ENCODE data around the gene IFIT1. TPM values are rescaled to one million over a fixed set of nuclear protein-coding genes. Genes with fewer than 3 reads are reported as not detected.

Gene IFIT1
- 2.6 and 3.4 TPM in 2 replicates for total RNA-seq

GRCh38 chr10:89391907-89392756, at the start of gene IFIT1:
Gene IFIT1 (plus strand): TSS chr10:89392623. CDS start chr10:89392713, 90 bp downstream.

GRCh38 chr10:89377705-89378637, 14.5 kb upstream of the IFIT1 start, which contains the start of gene IFIT1B:
Gene IFIT1B (plus strand): TSS chr10:89378056. CDS start chr10:89378136, 80 bp downstream.

GRCh38 chr10:89414146-89414878, 21.9 kb downstream of the IFIT1 start, which contains the start of gene IFIT5:
Gene IFIT5 (plus strand): TSS chr10:89414568. CDS start chr10:89414799, 231 bp downstream.

Other genes starting within 250 kb of the IFIT1 start
- 0.25 TPM in 1 of 2 replicates, not detected in the other for gene CH25H, start 185.3 kb upstream of the IFIT1 start, total RNA-seq
- gene LIPA, start 140.8 kb upstream of the IFIT1 start, total RNA-seq, result 33.7 and 48.2 TPM in 2 replicates
- 0.49 and 2.2 TPM in 2 replicates for gene IFIT2, start 90.6 kb upstream of the IFIT1 start, total RNA-seq
- 4.3 and 5.4 TPM in 2 replicates for gene IFIT3, start 64.6 kb upstream of the IFIT1 start, total RNA-seq
- not detected in 2 replicates for gene IFIT1B, start 14.6 kb upstream of the IFIT1 start, total RNA-seq
- gene IFIT5, start 21.9 kb downstream of the IFIT1 start, total RNA-seq, result 8.6 and 8.8 TPM in 2 replicates
- gene SLC16A12, start 143.0 kb downstream of the IFIT1 start, total RNA-seq, result 2.8 and 4.4 TPM in 2 replicates